ENCODE data around the gene TAF8. TPM values are rescaled to one million over a fixed set of nuclear protein-coding genes. Genes with fewer than 3 reads are reported as not detected.
A peak's percentile ranks its signal among the peaks of the same experiment; 100 is the strongest.

The TAF8 gene
- total RNA-seq, 1 donor from 2014 or later: 32.2 TPM

- intact Hi-C loops (cut with micrococcal nuclease): no loop called here
- ATAC-seq (no peak), DNase-seq (no peak)
Observed at GRCh38 chr6:42106112-42107023, 56.0 kb downstream of the TAF8 start.

- intact Hi-C loops (cut with micrococcal nuclease): no loop called here
- DNase-seq: no peak
- no peak for ATAC-seq
Observed at GRCh38 chr6:42108071-42108470, 57.7 kb downstream of the TAF8 start.

- ATAC-seq (no peak), DNase-seq (no peak)
- intact Hi-C loops (cut with micrococcal nuclease): no loop called here
Observed at GRCh38 chr6:42110683-42111082, 60.4 kb downstream of the TAF8 start.

- ATAC-seq (no peak), DNase-seq (no peak)
- intact Hi-C loops (cut with micrococcal nuclease): no loop called here
Observed at GRCh38 chr6:42112351-42112750, 62.0 kb downstream of the TAF8 start.

GRCh38 chr6:42113936-42114636, 63.8 kb downstream of the TAF8 start:
- ATAC-seq (no peak), DNase-seq (no peak)
- intact Hi-C loops (cut with micrococcal nuclease): no loop called here

- ATAC-seq (no peak), DNase-seq (no peak)
- intact Hi-C loops (cut with micrococcal nuclease): no loop called here
Observed at GRCh38 chr6:42117843-42118161, 67.5 kb downstream of the TAF8 start.

- ATAC-seq: peak; percentile 95
- intact Hi-C loops (cut with micrococcal nuclease): no loop called here
- DNase-seq: peak; percentile 87
Observed at GRCh38 chr6:42118162-42119001, 68.1 kb downstream of the TAF8 start.

GRCh38 chr6:42120895-42121865, 70.9 kb downstream of the TAF8 start:
- intact Hi-C loops (cut with micrococcal nuclease): no loop called here
- no peak for ATAC-seq
- DNase-seq: no peak

GRCh38 chr6:42123379-42124103, 73.2 kb downstream of the TAF8 start:
- DNase-seq (no peak), ATAC-seq (peak; percentile 26)
- intact Hi-C loops (cut with micrococcal nuclease): no loop called here

- DNase-seq (peak; percentile 50), ATAC-seq (peak; percentile 50)
- intact Hi-C loops (cut with micrococcal nuclease): no loop called here
Observed at GRCh38 chr6:42124223-42124836, 74.0 kb downstream of the TAF8 start.

GRCh38 chr6:42125231-42125630, 74.9 kb downstream of the TAF8 start:
- ATAC-seq (no peak), DNase-seq (no peak)
- intact Hi-C loops (cut with micrococcal nuclease): no loop called here

- ATAC-seq (no peak), DNase-seq (no peak)
- intact Hi-C loops (cut with micrococcal nuclease): no loop called here
Observed at GRCh38 chr6:42125663-42126062, 75.3 kb downstream of the TAF8 start.

- intact Hi-C loops (cut with micrococcal nuclease): no loop called here
- DNase-seq (peak; percentile 50), ATAC-seq (peak; percentile 78)
Observed at GRCh38 chr6:42128460-42129359, 78.4 kb downstream of the TAF8 start.

GRCh38 chr6:42129360-42129676, 79.0 kb downstream of the TAF8 start:
- intact Hi-C loops (cut with micrococcal nuclease): no loop called here
- DNase-seq (no peak), ATAC-seq (peak; percentile 11)

GRCh38 chr6:42131531-42131930, 81.2 kb downstream of the TAF8 start:
- intact Hi-C loops (cut with micrococcal nuclease): no loop called here
- ATAC-seq: no peak

GRCh38 chr6:42133926-42134325, 83.6 kb downstream of the TAF8 start:
- ATAC-seq: no peak
- DNase-seq: no peak
- intact Hi-C loops (cut with micrococcal nuclease): no loop called here

More at GRCh38 chr6:42131531-42131930, 81.2 kb downstream of the TAF8 start:
- DNase-seq: no peak

- intact Hi-C loops (cut with micrococcal nuclease): no loop called here
- ATAC-seq (no peak), DNase-seq (no peak)
Observed at GRCh38 chr6:42135161-42135560, 84.8 kb downstream of the TAF8 start.
